BJ (cell line): ENCODE results near the gene SLC25A48. TPM values are rescaled to one million over a fixed set of nuclear protein-coding genes. Genes with fewer than 3 reads are reported as not detected.
"Not testable (repeated sequence)": the region's sequence is repeated elsewhere in the genome, so short reads cannot be mapped to it uniquely, and the experiment has no call there.

Experiments
- CTCF ChIA-PET: fragments of 350-600 bp; formaldehyde crosslinking; extraction: SDS; loops from one replicate; lab custom pipeline; 2021; ENCODE audit warnings: antibody characterized with exemption, inconsistent platforms; lab: Yijun Ruan, JAX
- POLR2A ChIA-PET: fragments of 300-600 bp; sonication (Branson Sonifier 250); formaldehyde crosslinking; extraction: SDS; loops from one replicate; lab custom pipeline; 2021; ENCODE audit warnings: antibody characterized with exemption; lab: Charles Lee
- DNase-seq: peaks from one replicate; pipeline ENCODE4 v3.0.0-alpha.2; 2011; ENCODE audit warnings: low read depth
- H3K27me3 ChIP-seq: 2 replicates; pipeline ENCODE4 v1.6.0; 2011; ENCODE audit warnings: low read length; ENCODE audit not compliant: control insufficient read depth, insufficient read depth
- H3K36me3 ChIP-seq: 2 replicates; pipeline ENCODE4 v1.5.1; 2011; ENCODE audit warnings: low read length; ENCODE audit not compliant: control insufficient read depth, insufficient read depth
- H3K4me3 ChIP-seq: 2 replicates; pipeline ENCODE4 v1.5.1; 2011; ENCODE audit warnings: low read depth, mild to moderate bottlenecking, control low read depth, low read length
- CTCF ChIP-seq: IDR thresholded peaks from 2 replicates; pipeline ENCODE4 v1.5.1; 2011; ENCODE audit warnings: low read depth, mild to moderate bottlenecking, control low read depth, inconsistent platforms, low read length, moderate library complexity; ENCODE audit not compliant: insufficient read depth
- polyA plus RNA-seq: library from polyadenylated mRNA; depleted of rRNA; stranded (reverse); fragments of >200 nt; gene quantifications from 2 replicates; pipeline ENCODE4 v1.2.3, GENCODE V29; 2011

Gene SLC25A48
- polyA plus RNA-seq, 1 experiment = not detected

- no peak for TF ChIP-seq CTCF
- ChIA-PET CTCF (interaction anchor here (0.8 to 8.7 kb wide), 7 partner anchors 10 to 376 kb away, joined by 3 to 274 read pairs (median 5); partner anchors contain the start of gene CXCL14), POLR2A (no interaction called here)
- no peak overlapping the region for H3K4me3 ChIP-seq
- H3K27me3 ChIP-seq = peaks cover 17% of the 10 kb centered on the region
- no peaks in the 10 kb centered on the region for H3K36me3 ChIP-seq
- no peak for DNase-seq
Measured at GRCh38 chr5:135832941-135833920, 1.2 kb upstream of the SLC25A48 start.

DNA sequence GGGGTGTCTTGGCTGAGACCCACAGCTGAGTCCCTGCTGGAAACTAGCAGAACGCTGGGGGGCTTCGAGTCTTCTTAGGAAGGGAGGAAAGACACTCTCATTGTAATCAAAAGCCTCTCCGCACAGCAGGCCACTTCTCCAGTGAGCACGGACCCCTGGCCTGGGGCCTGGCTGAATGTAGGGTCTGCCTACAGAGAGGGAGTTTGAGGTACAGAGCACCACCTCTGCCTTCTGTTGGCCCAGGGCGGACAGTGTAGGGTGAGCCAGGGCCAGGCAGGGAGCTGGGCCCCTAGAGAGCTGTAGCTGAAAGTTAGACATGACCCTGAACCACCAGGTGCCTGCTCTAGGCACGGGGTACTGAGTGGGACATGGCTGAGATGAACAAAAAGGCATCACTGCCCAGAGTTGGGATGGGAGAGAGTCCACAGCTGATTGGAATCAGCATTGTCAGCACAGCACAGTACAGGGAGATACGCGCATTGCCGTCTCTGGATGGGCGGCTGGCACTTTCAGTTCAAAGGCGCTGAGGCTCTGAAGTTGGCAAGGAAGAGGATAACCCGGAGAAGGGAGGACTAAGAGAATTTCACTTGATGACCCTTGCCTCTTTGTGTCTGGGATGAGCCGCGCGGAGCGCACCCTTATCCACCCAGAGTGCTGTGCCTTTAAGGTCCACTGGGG lies 363 bp upstream of the SLC25A48 start:
- DNase-seq = no peak
- Histone ChIP-seq H3K36me3 (no peaks in the 10 kb centered on the region), H3K27me3 (peaks cover 16% of the 10 kb centered on the region), H3K4me3 (no peak overlapping the region)
- CTCF ChIA-PET = interaction anchor here (0.8 to 8.7 kb wide), 7 partner anchors 10 to 281 kb away, joined by 3 to 274 read pairs (median 6); partner anchors contain the start of gene CXCL14
- POLR2A ChIA-PET = no interaction called here
- peak; percentile 71 for TF ChIP-seq CTCF

- ChIA-PET CTCF (interaction anchor here (0.9 to 8.7 kb wide), 5 partner anchors 8 to 373 kb away, joined by 4 to 274 read pairs (median 10); no protein-coding TSS in a partner anchor), POLR2A (no interaction called here)
- peaks cover 16% of the 10 kb centered on the region for H3K27me3 ChIP-seq
- no peak for TF ChIP-seq CTCF
- no peak overlapping the region for H3K4me3 ChIP-seq
- H3K36me3 ChIP-seq = no peaks in the 10 kb centered on the region
- DNase-seq = no peak
Measured at GRCh38 chr5:135835766-135836165, 1.3 kb downstream of the SLC25A48 start.

GRCh38 chr5:135838395-135838794 lies 3.9 kb downstream of the SLC25A48 start:
- DNase-seq, POLR2A ChIA-PET, H3K4me3 ChIP-seq, H3K36me3 ChIP-seq: not testable (repeated sequence)
- peaks cover 14% of the 10 kb centered on the region for H3K27me3 ChIP-seq
- CTCF ChIA-PET = interaction anchor here (0.6 to 4.8 kb wide), 4 partner anchors 9 to 412 kb away, joined by 3 to 25 read pairs (median 4); no protein-coding TSS in a partner anchor

- TF ChIP-seq CTCF = no peak
- CTCF ChIA-PET = interaction anchor here (0.6 to 4.8 kb wide), 3 partner anchors 10 to 285 kb away, joined by 3 to 25 read pairs (median 4); no protein-coding TSS in a partner anchor
- Histone ChIP-seq H3K4me3 (no peak overlapping the region), H3K27me3 (peaks cover 8% of the 10 kb centered on the region), H3K36me3 (no peaks in the 10 kb centered on the region)
- DNase-seq = no peak
- POLR2A ChIA-PET = no interaction called here
Measured at GRCh38 chr5:135839566-135839965, 5.1 kb downstream of the SLC25A48 start.
